ENCODE results near the gene RTTN.

GRCh38 chr18:70028084-70028483, 177.4 kb downstream of the RTTN start:
- TF ChIP-seq CTCF (conservative IDR thresholded peaks at IDR 0.05; ENCODE audit: low read depth, low read length) (no peak), EZH2 (IDR thresholded peaks at IDR 0.05; ENCODE audit: borderline replicate concordance, low read depth, low read length, poor library complexity, severe bottlenecking) (no peak)
